DOHH2 (cell line): ENCODE data around the gene AIG1.

Source experiments
- EZH2phosphoT487 ChIP-seq: fragments of 200-600 bp; sonication (generic); IDR thresholded peaks from 2 replicates; pipeline ENCODE4 v1.6.1; 2017; ENCODE audit warnings: borderline replicate concordance, mild to moderate bottlenecking, antibody characterized with exemption, low read length, moderate library complexity, mixed read lengths
- TF ChIP-seq, protein P1 (sequence below): fragments of 200-600 bp; sonication (generic); IDR thresholded peaks from one replicate; pipeline ENCODE4 v1.5.1; 2014; ENCODE audit warnings: antibody characterized with exemption, mild to moderate bottlenecking, low read depth, low read length; ENCODE audit not compliant: poor library complexity, severe bottlenecking

- TF ChIP-seq, protein P1, sequence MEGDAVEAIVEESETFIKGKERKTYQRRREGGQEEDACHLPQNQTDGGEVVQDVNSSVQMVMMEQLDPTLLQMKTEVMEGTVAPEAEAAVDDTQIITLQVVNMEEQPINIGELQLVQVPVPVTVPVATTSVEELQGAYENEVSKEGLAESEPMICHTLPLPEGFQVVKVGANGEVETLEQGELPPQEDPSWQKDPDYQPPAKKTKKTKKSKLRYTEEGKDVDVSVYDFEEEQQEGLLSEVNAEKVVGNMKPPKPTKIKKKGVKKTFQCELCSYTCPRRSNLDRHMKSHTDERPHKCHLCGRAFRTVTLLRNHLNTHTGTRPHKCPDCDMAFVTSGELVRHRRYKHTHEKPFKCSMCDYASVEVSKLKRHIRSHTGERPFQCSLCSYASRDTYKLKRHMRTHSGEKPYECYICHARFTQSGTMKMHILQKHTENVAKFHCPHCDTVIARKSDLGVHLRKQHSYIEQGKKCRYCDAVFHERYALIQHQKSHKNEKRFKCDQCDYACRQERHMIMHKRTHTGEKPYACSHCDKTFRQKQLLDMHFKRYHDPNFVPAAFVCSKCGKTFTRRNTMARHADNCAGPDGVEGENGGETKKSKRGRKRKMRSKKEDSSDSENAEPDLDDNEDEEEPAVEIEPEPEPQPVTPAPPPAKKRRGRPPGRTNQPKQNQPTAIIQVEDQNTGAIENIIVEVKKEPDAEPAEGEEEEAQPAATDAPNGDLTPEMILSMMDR, result no peak
- no peak for TF ChIP-seq EZH2phosphoT487
These were observed 177.6 kb downstream of the AIG1 start for GRCh38 chr6:143238306-143238705.
